GM23338 (cell line): ENCODE measurements around the gene EVC. TPM values are rescaled to one million over a fixed set of nuclear protein-coding genes. Genes with fewer than 3 reads are reported as not detected.
A peak's percentile ranks its signal among the peaks of the same experiment; 100 is the strongest.

Experiments
- ATAC-seq: fragments of 200-7000 bp; cut with Tn5 transposase; 3 replicates; pipeline ENCODE4 v1.9.1; 2020
- DNase-seq: peaks from one replicate; pipeline ENCODE4 v3.0.0-alpha.2; 2015; ENCODE audit warnings: low spot score
- H2AFZ ChIP-seq: fragments of 200-600 bp; sonication (generic); 2 replicates; pipeline ENCODE4 v1.8.0; 2016; ENCODE audit warnings: antibody characterized with exemption, mild to moderate bottlenecking, moderate library complexity
- H3F3A ChIP-seq: fragments of 200-600 bp; sonication (generic); replicated peaks from 2 replicates; pipeline ENCODE4 v1.8.0; 2017; ENCODE audit warnings: antibody characterized with exemption, mixed run types, low read depth
- H3K27ac ChIP-seq: fragments of 200-600 bp; sonication (generic); 2 replicates; pipeline ENCODE4 v1.6.1; 2016; ENCODE audit warnings: low read depth
- H3K27me3 ChIP-seq: fragments of 200-600 bp; sonication (generic); 2 replicates; pipeline ENCODE4 v1.8.0; 2016; ENCODE audit warnings: mild to moderate bottlenecking, mixed run types, moderate library complexity; ENCODE audit not compliant: insufficient read depth
- H3K36me3 ChIP-seq: fragments of 200-600 bp; sonication (generic); 2 replicates; pipeline ENCODE4 v1.8.0; 2016; ENCODE audit warnings: mild to moderate bottlenecking; ENCODE audit not compliant: insufficient read depth
- H3K4me1 ChIP-seq: fragments of 200-600 bp; sonication (generic); 2 replicates; pipeline ENCODE4 v1.8.0; 2016; ENCODE audit warnings: mild to moderate bottlenecking, moderate library complexity; ENCODE audit not compliant: insufficient read depth
- H3K4me2 ChIP-seq: fragments of 200-600 bp; sonication (generic); 2 replicates; pipeline ENCODE4 v1.7.1; 2017; ENCODE audit warnings: mixed run types
- H3K4me3 ChIP-seq: fragments of 200-600 bp; sonication (generic); 2 replicates; pipeline ENCODE4 v1.6.1; 2016; ENCODE audit warnings: mixed run types
- H3K79me2 ChIP-seq: fragments of 200-600 bp; sonication (generic); replicated peaks from 2 replicates; pipeline ENCODE4 v1.8.0; 2017; ENCODE audit warnings: mild to moderate bottlenecking; ENCODE audit not compliant: insufficient read depth
- H3K9me2 ChIP-seq: fragments of 200-600 bp; sonication (generic); 2 replicates; pipeline ENCODE4 v1.8.0; 2017; ENCODE audit not compliant: insufficient read depth
- H4K20me1 ChIP-seq: fragments of 200-600 bp; sonication (generic); replicated peaks from 2 replicates; pipeline ENCODE4 v1.8.0; 2017; ENCODE audit warnings: mild to moderate bottlenecking; ENCODE audit not compliant: insufficient read depth
- H3K27ac Mint-ChIP-seq: 2 replicates; pipeline ENCODE4 v1.8.0; 2020; ENCODE audit warnings: inconsistent platforms, mild to moderate bottlenecking, moderate library complexity, mixed read lengths
- H3K27me3 Mint-ChIP-seq: 3 replicates; pipeline ENCODE4 v1.8.0; 2022; ENCODE audit warnings: low read depth, mild to moderate bottlenecking, moderate library complexity, mixed read lengths, inconsistent platforms; ENCODE audit not compliant: insufficient read depth, poor library complexity
- H3K36me3 Mint-ChIP-seq: 3 replicates; pipeline ENCODE4 v1.8.0; 2021; ENCODE audit warnings: low read depth, mild to moderate bottlenecking, inconsistent platforms, moderate library complexity, mixed read lengths
- H3K4me1 Mint-ChIP-seq: 3 replicates; pipeline ENCODE4 v1.8.0; 2020; ENCODE audit warnings: mild to moderate bottlenecking, inconsistent platforms, mixed read lengths
- H3K4me3 Mint-ChIP-seq: 3 replicates; pipeline ENCODE4 v1.8.0; 2021; ENCODE audit warnings: moderate library complexity, mild to moderate bottlenecking, inconsistent platforms, mixed read lengths
- H3K9me3 Mint-ChIP-seq: 3 replicates; pipeline ENCODE4 v1.8.0; 2020; ENCODE audit warnings: moderate library complexity, mild to moderate bottlenecking, inconsistent platforms, mixed read lengths
- CREB1 ChIP-seq: fragments of 250-450 bp; sonication (Bioruptor Pico); IDR thresholded peaks from 2 replicates; pipeline ENCODE4 v1.5.0; 2020; ENCODE audit warnings: low read depth, mild to moderate bottlenecking, moderate library complexity
- NANOG ChIP-seq: IDR thresholded peaks from 2 replicates; pipeline ENCODE4 v1.6.1; 2016; ENCODE audit warnings: antibody characterized with exemption, borderline replicate concordance
- polyA plus RNA-seq: library from polyadenylated mRNA; unstranded; fragments of >200 nt; fragmentation: Nextera tagmentation; extraction: Ambion mirVana; gene quantifications from 2 replicates; pipeline ENCODE4 v1.2.1, GENCODE V29; 2016
- total RNA-seq: library from RNA; depleted of rRNA; stranded (reverse); fragments of >200 nt; shearing (Covaris generic); gene quantifications from 2 replicates; pipeline ENCODE4 v1.2.3, GENCODE V29; 2014
- TF ChIP-seq, protein P1 (sequence below): fragments of 250-450 bp; sonication (Bioruptor Pico); IDR thresholded peaks from 2 replicates; pipeline ENCODE4 v1.5.0; 2020; ENCODE audit warnings: mild to moderate bottlenecking, moderate library complexity
- TF ChIP-seq, protein P2 (sequence below), 2 experiments: fragments of 200-600 bp in 1 of 2; sonication (generic) in 1 of 2; conservative IDR thresholded peaks; 2 replicates each; pipeline versions ENCODE4 v1.5.1 to v1.6.1; 2016 to 2017; ENCODE audit warnings: antibody characterized with exemption in 2 of 2, low read depth in 2 of 2, mild to moderate bottlenecking in 2 of 2, moderate library complexity in 1 of 2

Gene EVC
- total and polyA plus RNA-seq, 2 experiments from 2014 or later = 1.7 to 12.8 TPM

GRCh38 chr4:5802565-5802964 lies 91.6 kb downstream of the EVC start (continued):
- TF ChIP-seq, protein P1, sequence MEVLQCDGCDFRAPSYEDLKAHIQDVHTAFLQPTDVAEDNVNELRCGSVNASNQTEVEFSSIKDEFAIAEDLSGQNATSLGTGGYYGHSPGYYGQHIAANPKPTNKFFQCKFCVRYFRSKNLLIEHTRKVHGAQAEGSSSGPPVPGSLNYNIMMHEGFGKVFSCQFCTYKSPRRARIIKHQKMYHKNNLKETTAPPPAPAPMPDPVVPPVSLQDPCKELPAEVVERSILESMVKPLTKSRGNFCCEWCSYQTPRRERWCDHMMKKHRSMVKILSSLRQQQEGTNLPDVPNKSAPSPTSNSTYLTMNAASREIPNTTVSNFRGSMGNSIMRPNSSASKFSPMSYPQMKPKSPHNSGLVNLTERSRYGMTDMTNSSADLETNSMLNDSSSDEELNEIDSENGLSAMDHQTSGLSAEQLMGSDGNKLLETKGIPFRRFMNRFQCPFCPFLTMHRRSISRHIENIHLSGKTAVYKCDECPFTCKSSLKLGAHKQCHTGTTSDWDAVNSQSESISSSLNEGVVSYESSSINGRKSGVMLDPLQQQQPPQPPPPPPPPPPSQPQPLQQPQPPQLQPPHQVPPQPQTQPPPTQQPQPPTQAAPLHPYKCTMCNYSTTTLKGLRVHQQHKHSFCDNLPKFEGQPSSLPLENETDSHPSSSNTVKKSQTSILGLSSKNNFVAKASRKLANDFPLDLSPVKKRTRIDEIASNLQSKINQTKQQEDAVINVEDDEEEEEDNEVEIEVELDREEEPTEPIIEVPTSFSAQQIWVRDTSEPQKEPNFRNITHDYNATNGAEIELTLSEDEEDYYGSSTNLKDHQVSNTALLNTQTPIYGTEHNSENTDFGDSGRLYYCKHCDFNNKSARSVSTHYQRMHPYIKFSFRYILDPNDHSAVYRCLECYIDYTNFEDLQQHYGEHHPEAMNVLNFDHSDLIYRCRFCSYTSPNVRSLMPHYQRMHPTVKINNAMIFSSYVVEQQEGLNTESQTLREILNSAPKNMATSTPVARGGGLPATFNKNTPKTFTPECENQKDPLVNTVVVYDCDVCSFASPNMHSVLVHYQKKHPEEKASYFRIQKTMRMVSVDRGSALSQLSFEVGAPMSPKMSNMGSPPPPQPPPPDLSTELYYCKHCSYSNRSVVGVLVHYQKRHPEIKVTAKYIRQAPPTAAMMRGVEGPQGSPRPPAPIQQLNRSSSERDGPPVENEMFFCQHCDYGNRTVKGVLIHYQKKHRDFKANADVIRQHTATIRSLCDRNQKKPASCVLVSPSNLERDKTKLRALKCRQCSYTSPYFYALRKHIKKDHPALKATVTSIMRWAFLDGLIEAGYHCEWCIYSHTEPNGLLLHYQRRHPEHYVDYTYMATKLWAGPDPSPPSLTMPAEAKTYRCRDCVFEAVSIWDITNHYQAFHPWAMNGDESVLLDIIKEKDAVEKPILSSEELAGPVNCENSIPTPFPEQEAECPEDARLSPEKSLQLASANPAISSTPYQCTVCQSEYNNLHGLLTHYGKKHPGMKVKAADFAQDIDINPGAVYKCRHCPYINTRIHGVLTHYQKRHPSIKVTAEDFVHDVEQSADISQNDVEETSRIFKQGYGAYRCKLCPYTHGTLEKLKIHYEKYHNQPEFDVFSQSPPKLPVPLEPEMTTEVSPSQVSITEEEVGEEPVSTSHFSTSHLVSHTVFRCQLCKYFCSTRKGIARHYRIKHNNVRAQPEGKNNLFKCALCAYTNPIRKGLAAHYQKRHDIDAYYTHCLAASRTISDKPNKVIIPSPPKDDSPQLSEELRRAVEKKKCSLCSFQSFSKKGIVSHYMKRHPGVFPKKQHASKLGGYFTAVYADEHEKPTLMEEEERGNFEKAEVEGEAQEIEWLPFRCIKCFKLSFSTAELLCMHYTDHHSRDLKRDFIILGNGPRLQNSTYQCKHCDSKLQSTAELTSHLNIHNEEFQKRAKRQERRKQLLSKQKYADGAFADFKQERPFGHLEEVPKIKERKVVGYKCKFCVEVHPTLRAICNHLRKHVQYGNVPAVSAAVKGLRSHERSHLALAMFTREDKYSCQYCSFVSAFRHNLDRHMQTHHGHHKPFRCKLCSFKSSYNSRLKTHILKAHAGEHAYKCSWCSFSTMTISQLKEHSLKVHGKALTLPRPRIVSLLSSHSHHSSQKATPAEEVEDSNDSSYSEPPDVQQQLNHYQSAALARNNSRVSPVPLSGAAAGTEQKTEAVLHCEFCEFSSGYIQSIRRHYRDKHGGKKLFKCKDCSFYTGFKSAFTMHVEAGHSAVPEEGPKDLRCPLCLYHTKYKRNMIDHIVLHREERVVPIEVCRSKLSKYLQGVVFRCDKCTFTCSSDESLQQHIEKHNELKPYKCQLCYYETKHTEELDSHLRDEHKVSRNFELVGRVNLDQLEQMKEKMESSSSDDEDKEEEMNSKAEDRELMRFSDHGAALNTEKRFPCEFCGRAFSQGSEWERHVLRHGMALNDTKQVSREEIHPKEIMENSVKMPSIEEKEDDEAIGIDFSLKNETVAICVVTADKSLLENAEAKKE (CRISPR knock-in tag) = no peak
- no peak for TF ChIP-seq NANOG

DNA sequence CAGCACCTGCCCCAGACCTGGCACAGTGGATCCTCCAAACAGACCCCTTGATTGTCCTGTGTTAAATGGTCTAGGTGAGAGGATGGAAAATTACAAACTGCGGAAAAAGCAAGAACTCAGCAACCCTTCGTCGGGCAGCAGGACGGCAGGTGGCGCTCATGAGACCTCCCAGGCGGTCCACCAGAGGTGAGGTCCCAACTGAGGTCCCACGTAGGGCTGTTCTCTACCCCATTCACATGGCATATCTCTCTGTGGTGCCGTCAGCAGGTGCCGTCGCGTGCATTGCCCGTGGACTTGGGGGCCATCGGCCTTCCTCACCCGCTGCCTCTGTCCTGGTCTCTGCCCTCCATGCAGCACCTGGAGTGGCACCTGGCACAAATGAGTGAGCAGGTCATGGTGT lies 93.7 kb downstream of the EVC start:
- Histone ChIP-seq H2AFZ (no peak overlapping the region), H3K36me3 (0 out of 2 replicates have a peak, but pooled peaks cover 9% of the 10 kb centered on the region), H3K27ac (no peak overlapping the region), H3K27me3 (no peaks in the 10 kb centered on the region), H4K20me1 (no peaks in the 10 kb centered on the region), H3K4me1 (no peaks in the 10 kb centered on the region), H3F3A (no peaks in the 10 kb centered on the region), H3K79me2 (no peaks in the 10 kb centered on the region), H3K9me2 (no peaks in the 10 kb centered on the region), H3K4me3 (no peak overlapping the region), H3K4me2 (no peak overlapping the region)
- no peak overlapping the region for H3K4me3 Mint-ChIP-seq
- peaks cover 6% of the 10 kb centered on the region for H3K27me3 Mint-ChIP-seq
- H3K4me1 Mint-ChIP-seq = no peaks in the 10 kb centered on the region
- peaks cover 35% of the 10 kb centered on the region for H3K36me3 Mint-ChIP-seq
- DNase-seq = peak; percentile 47
- TF ChIP-seq, protein P2, sequence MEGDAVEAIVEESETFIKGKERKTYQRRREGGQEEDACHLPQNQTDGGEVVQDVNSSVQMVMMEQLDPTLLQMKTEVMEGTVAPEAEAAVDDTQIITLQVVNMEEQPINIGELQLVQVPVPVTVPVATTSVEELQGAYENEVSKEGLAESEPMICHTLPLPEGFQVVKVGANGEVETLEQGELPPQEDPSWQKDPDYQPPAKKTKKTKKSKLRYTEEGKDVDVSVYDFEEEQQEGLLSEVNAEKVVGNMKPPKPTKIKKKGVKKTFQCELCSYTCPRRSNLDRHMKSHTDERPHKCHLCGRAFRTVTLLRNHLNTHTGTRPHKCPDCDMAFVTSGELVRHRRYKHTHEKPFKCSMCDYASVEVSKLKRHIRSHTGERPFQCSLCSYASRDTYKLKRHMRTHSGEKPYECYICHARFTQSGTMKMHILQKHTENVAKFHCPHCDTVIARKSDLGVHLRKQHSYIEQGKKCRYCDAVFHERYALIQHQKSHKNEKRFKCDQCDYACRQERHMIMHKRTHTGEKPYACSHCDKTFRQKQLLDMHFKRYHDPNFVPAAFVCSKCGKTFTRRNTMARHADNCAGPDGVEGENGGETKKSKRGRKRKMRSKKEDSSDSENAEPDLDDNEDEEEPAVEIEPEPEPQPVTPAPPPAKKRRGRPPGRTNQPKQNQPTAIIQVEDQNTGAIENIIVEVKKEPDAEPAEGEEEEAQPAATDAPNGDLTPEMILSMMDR (conservative IDR thresholded peaks at IDR 0.05; ENCODE audit: low read depth in 2 of 2) = peak; percentile 49 to 66
- TF ChIP-seq CREB1 = no peak
- H3K27ac Mint-ChIP-seq = no peak overlapping the region
- ATAC-seq = peak; percentile 66
- H3K9me3 Mint-ChIP-seq = no peaks in the 10 kb centered on the region
